Muscle of back (tissue), 11 donors: Measurements from ENCODE around the gene SDF2L1. TPM values are rescaled to one million over a fixed set of nuclear protein-coding genes. Genes with fewer than 3 reads are reported as not detected.
A peak's percentile ranks its signal among the peaks of the same experiment; 100 is the strongest.
"Not testable (repeated sequence)": the region's sequence is repeated elsewhere in the genome, so short reads cannot be mapped to it uniquely, and the experiment has no call there.

Experiments
- DNase-seq, 3 donors: peaks; one replicate each; pipeline versions ENCODE4 v3.0.0 to v3.0.0-alpha.2; 2013
- polyA plus RNA-seq, 10 donors: library from polyadenylated mRNA; unstranded; fragments of 120-200 nt; gene quantifications; one replicate each; pipeline ENCODE4 v1.2.1, GENCODE V29; 2013; ENCODE audit not compliant: insufficient read length in 10 of 10

The SDF2L1 gene
- polyA plus RNA-seq, 10 donors: 4.9 to 13.8 (median 7.4) TPM

DNA sequence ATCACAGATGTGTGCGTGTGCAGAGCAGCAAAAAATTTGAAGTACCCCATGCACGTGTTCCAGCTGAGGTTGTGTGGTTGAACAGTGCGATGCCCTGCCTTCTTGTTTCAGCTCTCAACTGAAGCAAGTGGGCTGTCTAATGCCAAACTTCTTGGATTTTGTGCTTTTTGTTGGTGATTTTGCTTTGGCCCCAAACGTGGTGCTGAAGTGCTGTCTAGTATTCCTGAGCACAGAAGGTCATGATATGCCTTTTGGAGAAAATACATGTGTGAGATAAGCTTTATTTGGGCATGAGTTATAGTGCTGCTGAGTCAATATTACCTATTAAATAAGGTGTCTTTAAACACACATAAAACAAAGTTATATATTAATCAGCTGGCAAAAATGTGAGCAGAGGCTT, 26.4 kb upstream of the SDF2L1 start:
- no peak for DNase-seq

DNA sequence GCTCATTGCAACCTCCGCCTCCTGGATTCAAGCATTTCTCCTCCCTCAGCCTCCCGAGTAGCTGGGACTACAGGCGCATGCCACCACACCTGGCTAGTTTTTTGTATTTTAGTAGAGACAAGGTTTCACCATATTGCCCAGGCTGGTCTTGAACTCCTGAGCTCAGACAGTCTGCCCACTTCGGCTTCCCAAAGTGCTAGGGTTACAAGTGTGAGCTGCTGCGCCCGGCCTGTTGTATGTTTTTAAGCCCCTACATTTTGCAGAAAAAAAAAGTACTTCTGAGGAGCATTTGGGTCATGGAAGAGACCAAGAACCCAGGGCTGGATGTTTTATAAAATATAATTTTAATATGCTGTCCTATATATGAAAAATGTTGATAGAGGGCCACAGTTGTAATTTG, 24.8 kb upstream of the SDF2L1 start:
- not testable (repeated sequence) for DNase-seq

DNA sequence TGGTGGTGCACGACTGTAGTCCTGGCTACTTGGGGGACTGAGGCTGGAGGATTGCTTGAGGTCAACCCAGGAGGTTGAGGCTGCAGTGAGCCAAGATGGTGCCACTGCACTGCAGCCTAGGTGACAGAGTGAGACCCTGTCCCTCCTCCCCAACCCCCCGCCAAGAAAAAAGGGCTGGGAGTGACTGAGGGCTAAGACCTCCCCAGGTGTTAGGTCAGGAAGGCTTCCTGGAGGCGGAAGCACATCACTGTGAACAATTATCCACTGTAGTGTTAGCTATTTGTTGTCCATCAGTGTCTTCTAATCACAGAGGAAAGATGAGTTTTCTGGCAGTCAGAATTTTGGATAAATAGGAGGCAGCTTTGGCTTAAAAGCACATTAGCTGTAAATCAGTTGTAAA, 21.1 kb upstream of the SDF2L1 start:
- DNase-seq: no peak

DNA sequence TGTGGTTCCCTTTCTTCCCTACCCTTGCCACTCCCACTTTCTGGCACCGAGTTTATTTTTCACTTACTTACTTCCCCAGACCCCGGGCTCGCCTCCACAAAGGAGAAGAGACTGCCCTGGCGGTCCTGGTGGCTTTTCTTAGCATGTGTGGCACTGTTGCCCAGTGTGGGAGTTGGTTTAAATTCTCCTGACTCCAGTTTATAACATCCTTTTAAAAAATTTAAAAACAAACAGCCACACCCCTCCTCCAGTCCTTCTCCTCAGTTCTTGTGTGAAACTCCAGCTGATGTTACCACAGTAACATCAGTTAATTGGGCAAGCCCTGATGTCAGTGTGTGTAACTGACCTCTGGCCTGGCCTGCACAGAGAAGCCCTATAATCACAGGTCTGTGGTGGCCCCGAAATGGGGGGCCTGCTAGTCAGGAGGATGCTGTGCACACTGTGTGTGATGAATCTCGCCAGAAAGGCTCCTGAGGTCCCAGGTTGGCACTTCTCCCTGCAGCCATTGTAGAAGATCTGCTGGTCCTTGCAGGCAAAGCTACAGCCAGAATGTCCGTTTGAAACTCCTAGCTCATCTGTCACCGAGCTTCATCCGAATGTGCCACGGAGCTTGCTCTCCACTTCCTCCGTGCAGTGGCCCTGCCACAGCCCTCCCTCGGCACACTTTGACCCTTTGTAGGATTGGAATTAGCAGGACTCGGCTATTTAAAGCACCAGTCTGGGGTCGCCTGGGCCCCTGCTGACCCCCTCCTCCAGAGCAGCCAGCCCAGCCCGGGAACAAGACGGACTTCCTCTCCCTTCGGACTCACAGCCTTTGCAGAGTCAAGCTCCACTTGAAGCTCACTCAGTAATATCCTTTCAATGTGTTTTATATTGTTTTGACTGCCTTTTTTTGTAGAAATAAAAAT, 19.8 kb upstream of the SDF2L1 start:
- peak in 1 of 3 donors; percentile 35 for DNase-seq

DNA sequence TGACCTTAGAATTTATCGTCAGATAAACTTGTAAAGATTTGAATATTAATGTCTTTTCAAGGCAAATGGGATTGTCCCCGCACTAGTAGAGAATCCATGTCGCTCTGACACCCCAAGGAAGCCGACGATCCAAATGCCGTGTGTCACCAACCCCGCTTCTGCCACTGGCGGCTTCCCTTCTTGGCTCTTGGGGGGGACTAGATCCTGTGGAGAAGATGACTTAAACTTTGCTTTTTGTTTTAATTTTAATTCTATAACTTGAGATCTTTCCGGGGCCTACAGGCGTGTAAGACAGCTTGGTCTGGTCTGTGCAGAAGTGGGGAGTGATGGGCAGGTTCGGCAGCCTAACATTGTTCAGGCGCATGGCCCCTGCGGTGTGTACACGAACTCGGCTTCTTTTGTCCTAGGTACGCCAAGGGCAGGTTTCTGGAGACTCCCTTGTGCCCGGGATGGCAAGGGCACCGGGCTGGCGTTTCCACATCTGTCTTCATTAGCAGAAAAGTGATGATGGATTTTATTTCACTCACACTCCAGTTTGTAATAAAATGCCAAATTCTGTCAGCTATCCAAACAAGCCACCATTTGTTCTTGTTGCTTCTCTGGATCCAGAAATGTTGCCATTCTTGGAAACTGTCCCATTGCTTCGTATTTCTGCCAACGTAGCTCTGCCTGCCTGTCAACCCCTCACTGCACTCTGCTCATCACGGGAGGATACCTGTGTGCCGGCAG, 19.0 kb upstream of the SDF2L1 start:
- peak in 1 of 3 donors; percentile 32 for DNase-seq

DNA sequence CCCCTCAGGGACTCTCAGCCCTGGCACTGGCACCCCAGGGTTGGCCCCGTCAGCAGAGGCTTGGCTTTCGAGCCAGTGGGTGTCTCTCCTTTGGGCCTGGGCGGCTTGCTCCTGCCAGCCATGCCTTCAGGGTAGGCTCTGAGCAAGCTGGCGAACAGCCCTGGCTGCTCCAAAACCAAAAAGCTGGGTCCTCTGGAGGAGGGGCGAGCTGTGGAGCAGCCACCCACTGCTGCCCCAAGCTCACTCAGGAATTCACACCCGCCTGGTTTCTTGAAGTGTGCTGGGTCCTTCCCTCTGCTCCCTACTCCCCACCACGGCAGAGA, 18.5 kb upstream of the SDF2L1 start:
- no peak for DNase-seq

DNA sequence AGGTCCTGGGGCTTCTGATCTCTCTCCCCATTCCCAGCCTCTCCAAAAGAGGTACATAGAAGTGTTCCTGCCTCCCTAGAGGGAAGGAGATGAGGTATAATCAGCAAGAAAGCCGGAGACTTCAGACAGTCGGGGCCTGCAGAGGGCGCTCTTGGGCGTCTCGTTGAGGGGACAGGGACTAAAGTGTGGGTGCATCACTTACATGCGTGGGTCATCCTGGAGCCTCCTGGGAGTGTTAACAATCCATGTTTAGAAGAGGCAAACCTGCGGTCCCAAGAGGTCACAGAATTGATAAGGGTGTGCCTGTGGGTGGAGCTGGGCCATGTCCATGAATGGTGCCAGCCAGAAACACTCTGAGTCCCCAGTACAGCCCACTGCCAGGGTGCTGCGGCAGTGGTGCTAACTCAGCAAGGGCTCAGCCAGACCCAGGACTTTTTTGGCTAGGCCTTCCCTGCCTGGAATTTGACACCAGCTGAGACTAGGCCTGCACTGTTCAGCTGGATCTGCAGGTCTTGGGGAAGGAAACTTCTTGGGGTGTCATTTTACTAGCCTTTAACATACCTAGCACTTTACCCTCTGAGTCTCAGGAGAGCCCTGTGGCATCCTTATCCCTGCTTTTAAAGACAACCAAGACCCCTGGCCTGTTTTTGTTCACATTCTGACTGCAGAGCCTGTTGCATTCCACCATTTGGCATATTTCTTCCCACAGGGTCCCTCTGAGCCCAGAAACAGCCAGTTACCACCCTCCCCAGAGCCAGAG, 17.8 kb upstream of the SDF2L1 start:
- DNase-seq: peak; percentile 17 to 53 (median 44)

DNA sequence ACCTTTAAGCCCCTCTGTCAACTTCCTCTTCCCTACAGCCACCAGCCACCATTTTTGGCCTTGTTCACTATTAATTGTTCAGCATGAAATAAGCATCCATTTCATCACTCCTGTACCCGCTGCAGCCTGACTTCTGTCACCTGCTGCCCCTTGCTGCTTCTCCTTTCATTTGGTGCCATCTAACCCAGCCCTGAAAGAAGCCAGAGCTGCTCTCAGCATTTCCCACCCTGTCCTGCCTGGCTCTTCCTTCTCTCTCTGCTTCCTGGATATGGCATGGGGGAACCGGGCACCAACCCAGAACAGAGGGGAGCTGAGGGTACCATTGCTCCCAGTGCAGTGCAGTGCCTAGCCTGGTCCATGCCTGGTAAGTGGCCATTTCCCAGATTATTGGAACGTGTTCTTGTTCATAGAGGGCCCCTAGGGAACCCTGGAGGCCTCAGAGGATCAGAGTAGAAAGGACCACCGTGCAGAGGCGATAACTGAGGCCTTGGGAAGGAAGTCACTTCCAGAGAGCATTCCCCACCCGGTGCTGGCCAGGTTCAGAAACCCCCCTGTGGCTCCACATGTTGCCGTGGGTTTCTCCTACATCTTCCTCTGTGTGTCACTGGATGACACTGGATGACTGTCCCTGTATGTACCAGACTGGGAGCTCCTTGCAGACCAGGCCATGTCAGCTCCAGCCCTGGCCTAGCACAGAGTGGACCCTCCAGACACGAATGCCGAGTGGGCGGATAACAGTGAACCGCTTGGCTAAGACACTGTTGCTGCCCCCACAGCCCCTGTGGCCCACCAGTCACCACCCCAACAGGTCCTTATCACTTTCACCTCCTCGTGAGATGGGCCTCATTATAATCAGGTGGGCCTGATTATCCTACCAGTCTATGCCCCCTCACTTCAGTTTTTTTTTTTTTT, 17.0 kb upstream of the SDF2L1 start:
- DNase-seq: no peak

DNA sequence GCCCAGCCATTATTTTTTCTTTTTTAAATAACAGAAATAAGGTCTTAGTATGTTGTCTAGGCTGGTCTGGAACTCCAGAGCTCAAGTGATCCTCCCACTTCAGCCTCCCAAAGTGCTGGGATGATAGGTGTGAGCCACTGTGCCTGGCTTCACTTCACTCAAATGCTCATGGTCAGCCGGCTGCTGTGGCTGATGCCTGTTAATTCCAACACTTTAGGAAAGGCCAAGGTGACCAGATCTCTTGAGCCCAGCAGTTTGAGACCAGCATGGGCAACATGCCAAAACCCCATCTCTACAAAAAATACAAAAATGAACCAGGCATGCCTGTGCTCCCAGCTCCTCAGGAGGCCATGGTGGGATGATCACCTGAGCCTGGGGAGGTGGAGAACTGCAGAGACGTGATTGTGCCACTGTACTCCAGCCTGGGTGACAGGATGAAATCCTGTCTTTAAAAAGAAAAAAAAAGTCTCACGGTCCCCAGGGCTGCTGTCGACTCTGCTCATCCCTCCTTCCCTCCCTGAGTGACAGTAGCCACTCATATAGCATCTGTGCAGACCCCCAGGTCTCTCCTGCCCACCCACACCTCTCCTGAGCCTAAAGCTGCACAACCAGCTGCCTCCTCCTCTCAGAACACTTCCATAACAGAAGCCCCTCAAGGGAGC, 15.9 kb upstream of the SDF2L1 start:
- DNase-seq: no peak

DNA sequence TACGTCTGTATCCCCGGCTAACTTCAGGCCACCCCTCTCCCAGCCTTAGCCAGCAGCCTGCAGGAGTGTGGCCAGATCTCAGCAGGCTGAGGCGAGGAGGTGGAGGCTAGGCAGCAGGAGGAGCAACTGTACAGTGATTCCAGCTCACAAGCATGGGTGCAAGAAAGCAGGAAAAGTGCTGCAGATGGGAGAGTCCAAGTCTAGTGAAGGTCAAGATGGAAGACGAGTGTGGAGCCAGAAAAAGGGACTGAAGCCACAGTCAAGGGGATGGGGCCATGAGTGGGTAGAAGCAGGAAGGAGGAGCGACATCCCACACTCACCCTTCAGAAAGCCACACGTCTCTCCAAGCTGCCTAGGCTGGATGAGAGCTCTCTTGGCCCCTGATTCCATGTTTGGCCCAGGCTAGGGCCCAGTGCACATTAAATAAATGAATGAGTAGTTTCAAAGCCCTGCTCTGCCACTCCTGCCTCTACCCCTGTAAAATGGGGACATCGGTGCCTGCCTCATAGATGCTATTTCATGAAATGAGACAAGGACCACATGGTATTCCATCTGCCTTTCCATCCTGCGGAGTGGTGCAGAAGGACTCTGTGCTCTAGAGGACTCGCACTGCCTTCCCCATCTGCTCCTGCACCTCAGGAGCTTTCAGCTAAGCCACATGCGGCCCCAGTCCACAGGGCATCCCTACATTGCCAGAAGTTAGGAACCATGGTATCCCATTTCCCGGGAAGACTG, 15.2 kb upstream of the SDF2L1 start:
- peak in 1 of 3 donors; percentile 24 for DNase-seq

DNA sequence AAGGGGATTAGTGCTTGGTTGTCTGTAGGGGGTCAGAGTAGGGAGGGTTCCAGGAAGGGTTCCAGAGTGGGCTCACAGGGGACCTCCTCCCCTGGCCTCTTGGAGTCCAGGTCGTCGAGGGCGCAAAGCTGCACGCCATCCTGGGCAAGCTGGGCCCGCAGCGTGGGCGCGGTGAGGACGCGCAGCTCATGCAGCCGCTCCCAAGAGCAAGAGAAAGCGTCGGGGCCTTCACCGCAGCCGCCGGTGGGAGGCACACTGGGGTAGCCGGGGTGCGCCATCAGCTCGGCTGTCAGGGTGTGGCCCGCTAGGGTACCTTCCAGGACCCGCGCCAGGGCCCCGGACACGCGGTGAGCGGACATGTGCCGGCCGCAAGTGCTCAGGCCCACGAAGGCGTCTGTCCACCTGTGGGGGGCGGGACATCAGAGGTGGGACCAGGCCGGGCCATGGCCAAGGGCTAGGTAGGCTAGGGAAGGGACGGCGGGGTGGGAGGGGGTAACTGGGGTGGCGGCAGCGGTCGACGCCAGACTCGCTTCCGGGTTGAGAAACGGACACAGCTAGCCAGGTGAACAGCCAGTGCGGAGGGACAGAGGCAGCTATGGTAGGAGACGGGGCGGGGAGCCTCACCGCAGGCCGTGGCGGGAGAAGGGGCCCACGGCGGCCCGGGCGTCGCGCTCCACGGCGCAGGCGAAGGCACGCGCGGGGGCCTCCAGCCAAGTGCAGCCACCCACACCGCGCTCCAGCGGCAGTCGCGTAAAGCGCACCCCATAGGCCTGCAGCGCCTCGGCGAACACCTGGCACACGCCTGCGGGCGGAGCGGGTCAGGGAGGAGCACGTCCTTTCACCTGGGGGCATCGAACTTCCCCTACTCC, 13.5 kb upstream of the SDF2L1 start:
- DNase-seq: no peak

DNA sequence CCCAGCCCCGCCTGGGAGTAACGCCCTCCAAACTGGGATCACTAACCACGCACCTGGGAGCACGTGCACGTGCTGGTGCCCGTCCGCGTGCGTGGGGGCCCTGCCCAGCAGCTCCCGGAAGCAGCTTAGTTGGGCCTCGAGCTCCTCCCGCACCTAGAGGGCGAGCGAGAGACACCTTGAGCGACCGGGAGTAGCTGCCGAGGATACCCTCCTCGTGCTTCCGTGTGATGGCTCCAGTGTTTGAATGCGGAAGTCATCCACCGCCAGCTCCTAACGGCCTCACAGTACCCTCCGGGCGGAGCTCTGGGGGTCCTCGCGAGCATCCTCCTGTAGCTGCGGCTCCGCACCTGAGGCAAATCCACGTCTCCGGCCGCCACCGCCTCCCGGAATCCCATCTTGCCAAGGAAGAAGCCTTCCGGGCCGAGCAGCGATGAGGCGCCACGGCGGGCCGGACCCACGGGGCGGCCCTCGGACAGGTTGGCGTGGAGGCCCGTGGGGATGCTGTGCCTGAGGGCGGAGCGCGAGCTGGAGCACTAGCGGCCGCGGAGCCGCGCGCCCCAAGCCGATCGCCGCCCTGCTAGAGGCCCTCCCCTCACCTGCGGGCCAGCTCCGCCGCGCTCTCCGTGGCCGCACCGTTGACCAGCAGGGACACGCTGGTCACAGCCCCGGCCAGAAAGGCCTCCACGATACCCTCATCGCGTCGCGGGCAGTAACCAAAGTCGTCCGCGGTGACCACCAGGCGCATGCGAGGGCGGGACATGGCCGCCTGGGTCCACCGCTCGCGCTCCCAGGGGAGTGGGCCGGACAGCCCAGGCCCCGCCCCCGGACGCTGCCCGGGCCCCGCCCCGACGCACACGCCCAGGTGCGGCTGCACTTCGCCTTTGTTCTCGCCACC, 12.6 kb upstream of the SDF2L1 start, which contains the start of gene YDJC:
YDJC (minus strand) TSS at position 768 of the 895 bp plus-strand sequence; CDS start at position 760, 8 bp downstream.
- peak; percentile 77 to 94 (median 90) for DNase-seq

DNA sequence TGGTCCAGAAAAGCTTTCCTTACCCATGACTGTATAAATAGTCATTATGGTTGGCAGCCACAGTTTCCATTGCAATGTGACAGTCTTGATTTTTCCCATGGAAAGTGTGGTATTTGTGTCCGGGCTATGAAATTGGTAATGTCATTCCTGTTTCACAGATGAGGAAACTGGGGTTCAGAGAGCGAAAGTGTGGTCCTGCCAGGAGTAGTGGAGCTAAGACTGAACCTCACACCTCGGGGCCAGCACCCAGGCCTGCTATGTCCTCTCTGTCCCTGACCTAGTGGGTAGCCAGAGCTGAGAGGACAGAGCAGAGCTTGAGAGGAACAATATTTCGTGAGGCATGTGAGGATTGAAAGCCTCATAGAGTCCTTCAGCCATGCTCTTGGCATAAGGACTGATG, 11.1 kb upstream of the SDF2L1 start:
- DNase-seq: no peak

DNA sequence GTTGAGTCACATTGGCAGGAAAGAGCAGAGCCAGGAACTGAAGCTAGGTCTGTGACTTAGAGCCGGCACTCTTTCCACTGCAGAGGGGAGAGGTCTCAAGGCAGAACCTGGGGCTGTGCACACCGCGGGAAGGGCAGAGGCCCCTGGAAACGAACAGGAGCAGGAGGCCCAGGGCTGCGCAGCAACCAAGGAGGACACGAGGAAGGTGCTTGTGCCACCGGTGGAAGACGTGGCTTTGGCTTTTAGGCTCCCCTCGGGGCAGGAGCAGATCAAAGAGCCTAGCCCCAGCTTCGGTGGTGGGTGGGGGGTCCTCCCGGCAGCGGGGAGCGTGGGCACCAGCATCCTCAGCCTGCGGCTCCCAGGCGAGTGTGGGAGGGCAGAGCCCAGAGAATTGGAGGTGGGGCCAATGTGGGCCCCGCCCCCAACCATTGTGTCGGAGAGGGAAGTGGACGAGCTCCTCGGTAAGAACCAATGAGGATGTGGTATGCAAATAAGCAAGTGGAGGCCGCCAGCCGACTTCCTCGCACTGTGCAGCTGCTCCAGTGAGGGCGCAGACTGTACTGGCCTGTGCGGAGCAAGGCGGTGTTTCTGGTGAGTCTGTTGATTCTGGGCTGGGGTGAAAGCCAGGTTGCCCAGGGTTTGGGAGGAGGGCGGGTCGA, 9.7 kb upstream of the SDF2L1 start, which contains the start of gene CCDC116:
CCDC116 (plus strand) TSS at position 524 of the 659 bp plus-strand sequence. CDS start 422 bp downstream, outside the sequence.
- no peak for DNase-seq

DNA sequence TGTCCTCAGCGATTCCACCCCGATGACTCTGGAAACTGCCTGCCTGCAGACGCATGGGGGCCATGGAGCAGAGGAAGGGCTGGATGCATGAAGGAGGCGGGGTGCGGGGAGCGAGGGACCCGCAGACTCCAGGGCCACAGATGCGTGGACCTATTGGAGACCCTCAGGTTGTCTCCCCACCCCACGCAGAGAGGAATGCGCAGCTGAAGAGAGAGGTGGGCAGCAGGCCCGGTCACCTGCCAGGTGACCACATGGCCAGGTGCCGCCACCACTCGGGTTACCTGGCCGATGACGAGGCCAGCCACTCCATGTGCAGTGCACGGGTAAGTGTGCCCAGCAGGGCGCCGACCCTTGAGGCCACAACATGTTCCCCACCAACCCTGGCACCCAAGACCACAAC, 9.2 kb upstream of the SDF2L1 start:
- DNase-seq: no peak

DNA sequence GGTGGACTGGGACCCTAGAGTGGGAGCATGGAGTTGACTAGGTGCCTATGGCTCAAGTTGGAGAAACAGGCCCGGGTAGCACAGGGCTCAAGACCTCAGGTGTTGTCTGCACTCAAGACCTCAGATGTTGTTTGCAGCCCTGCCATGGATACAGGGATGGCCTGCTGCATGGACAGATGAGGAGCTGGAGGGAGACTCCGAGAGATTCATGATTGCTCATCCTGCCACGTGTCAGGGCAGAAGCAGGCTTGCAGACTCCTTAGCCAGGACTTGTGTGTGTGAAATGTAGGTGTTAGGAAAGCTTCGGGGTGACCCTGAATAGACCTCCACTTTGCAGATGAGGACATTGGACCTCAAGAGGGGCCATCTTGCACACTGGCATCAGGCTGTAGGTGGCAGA, 8.6 kb upstream of the SDF2L1 start:
- no peak for DNase-seq

DNA sequence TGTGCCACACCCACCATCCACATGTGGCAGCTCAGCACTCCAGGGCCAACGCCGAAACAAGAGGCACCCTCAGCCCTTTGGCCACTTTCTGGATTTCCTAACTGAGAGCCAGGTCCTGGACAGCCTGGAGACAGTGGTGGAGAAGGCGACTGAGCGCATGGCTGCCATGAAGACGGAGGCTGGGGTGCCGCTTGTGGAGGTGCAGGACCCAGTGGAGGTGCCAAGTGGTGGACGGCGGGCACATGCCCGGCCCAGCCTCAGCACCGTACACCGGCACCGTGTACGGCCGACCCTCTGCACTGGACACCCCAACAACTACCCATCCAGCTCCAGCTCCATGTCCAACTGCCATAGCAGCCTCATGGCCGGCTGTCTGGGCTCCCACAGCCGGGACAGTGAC, 8.0 kb upstream of the SDF2L1 start:
- DNase-seq: no peak
